ENCODE data around the gene MEI1. TPM values are rescaled to one million over a fixed set of nuclear protein-coding genes. Genes with fewer than 3 reads are reported as not detected.

The MEI1 gene
- total RNA-seq, 1 donor, result 0.36 TPM

GRCh38 chr22:41654322-41654721 is 45.0 kb upstream of the MEI1 start:
- H3K27me3 ChIP-seq (ENCODE audit: insufficient read depth, low read length), result no peaks in the 10 kb centered on the region
- DNase-seq (ENCODE audit: insufficient read length, low spot score, missing footprints), result no peak
- H3K4me2 ChIP-seq (ENCODE audit: insufficient read depth, low read length), result no peak overlapping the region
- TF ChIP-seq, protein P1, sequence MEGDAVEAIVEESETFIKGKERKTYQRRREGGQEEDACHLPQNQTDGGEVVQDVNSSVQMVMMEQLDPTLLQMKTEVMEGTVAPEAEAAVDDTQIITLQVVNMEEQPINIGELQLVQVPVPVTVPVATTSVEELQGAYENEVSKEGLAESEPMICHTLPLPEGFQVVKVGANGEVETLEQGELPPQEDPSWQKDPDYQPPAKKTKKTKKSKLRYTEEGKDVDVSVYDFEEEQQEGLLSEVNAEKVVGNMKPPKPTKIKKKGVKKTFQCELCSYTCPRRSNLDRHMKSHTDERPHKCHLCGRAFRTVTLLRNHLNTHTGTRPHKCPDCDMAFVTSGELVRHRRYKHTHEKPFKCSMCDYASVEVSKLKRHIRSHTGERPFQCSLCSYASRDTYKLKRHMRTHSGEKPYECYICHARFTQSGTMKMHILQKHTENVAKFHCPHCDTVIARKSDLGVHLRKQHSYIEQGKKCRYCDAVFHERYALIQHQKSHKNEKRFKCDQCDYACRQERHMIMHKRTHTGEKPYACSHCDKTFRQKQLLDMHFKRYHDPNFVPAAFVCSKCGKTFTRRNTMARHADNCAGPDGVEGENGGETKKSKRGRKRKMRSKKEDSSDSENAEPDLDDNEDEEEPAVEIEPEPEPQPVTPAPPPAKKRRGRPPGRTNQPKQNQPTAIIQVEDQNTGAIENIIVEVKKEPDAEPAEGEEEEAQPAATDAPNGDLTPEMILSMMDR (IDR thresholded peaks at IDR 0.05; ENCODE audit: extremely low read depth, low read depth, low read length), result no peak
- no peaks in the 10 kb centered on the region for H3K4me1 ChIP-seq (ENCODE audit: insufficient read depth, low read length)
- H4K20me1 ChIP-seq (ENCODE audit: insufficient read depth, low read length), result peaks cover 5% of the 10 kb centered on the region
- H3K79me2 ChIP-seq (ENCODE audit: insufficient read depth, low read length), result peaks cover 25% of the 10 kb centered on the region
- H3K4me3 ChIP-seq (ENCODE audit: insufficient read depth, low read length), result no peak overlapping the region
- no peak overlapping the region for H2AFZ ChIP-seq (ENCODE audit: low read length)
- peaks cover 87% of the 10 kb centered on the region for H3K36me3 ChIP-seq (ENCODE audit: insufficient read depth, low read length)
- H3K9me3 ChIP-seq (ENCODE audit: low read depth, low read length), result no peaks in the 10 kb centered on the region
- H3K27ac ChIP-seq (ENCODE audit: low read depth, low read length), result no peak overlapping the region

DNA sequence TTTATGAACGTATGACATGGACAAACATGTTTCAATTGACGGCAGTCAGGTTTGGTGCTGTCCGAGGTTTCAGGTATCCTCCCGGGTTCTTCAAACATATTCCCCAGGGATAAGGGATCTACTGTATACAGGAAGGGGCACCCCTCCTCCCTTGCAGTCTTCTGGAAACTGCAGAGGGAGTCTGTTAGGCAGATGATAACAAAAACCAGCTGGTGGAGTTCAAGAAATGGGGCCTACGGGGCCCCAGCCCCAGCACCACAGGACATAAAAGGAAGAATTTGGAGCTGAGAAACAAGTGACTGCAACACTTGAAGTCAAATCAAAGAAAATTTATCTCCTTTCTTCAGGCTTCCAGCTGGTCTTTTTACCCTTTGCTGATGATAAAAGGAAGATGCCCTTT is 42.7 kb upstream of the MEI1 start:
- H3K4me2 ChIP-seq (ENCODE audit: insufficient read depth, low read length), result no peak overlapping the region
- no peaks in the 10 kb centered on the region for H3K9me3 ChIP-seq (ENCODE audit: low read depth, low read length)
- H3K27ac ChIP-seq (ENCODE audit: low read depth, low read length), result no peak overlapping the region
- H3K36me3 ChIP-seq (ENCODE audit: insufficient read depth, low read length), result peaks cover 89% of the 10 kb centered on the region
- no peak overlapping the region for H3K4me3 ChIP-seq (ENCODE audit: insufficient read depth, low read length)
- no peaks in the 10 kb centered on the region for H3K27me3 ChIP-seq (ENCODE audit: insufficient read depth, low read length)
- TF ChIP-seq, protein P1 (IDR thresholded peaks at IDR 0.05; ENCODE audit: extremely low read depth, low read depth, low read length), result no peak
- no peaks in the 10 kb centered on the region for H3K4me1 ChIP-seq (ENCODE audit: insufficient read depth, low read length)
- peaks cover 5% of the 10 kb centered on the region for H4K20me1 ChIP-seq (ENCODE audit: insufficient read depth, low read length)
- H3K79me2 ChIP-seq (ENCODE audit: insufficient read depth, low read length), result peaks cover 20% of the 10 kb centered on the region
- peak; percentile 41 for DNase-seq (ENCODE audit: insufficient read length, low spot score, missing footprints)
- H2AFZ ChIP-seq (ENCODE audit: low read length), result no peak overlapping the region

DNA sequence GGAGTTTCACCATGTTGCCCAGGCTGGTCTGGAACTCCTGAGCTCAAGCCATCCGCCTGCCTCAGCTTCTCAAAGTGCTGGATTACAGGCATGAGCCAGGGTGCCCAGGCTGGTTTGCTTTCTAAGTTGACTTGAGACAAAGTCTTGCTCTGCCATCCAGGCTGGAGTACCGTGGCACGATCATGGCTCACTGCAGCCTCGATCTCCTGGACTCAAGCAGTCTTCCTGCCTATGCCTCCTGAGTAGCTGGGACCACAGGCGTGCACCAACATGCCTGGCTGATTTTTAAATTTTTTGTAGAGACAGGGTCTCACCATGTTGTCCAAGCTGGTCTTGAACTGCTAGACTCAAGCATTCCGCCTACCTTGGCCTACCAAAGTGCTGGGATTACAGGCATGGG is 41.6 kb upstream of the MEI1 start:
- Histone ChIP-seq H3K4me3 (ENCODE audit: insufficient read depth, low read length) (no peak overlapping the region), H3K27ac (ENCODE audit: low read depth, low read length) (no peak overlapping the region), H3K36me3 (ENCODE audit: insufficient read depth, low read length) (peaks cover 89% of the 10 kb centered on the region), H3K4me1 (ENCODE audit: insufficient read depth, low read length) (no peaks in the 10 kb centered on the region), H3K9me3 (ENCODE audit: low read depth, low read length) (no peaks in the 10 kb centered on the region), H3K4me2 (ENCODE audit: insufficient read depth, low read length) (no peak overlapping the region), H4K20me1 (ENCODE audit: insufficient read depth, low read length) (peaks cover 5% of the 10 kb centered on the region), H3K27me3 (ENCODE audit: insufficient read depth, low read length) (no peaks in the 10 kb centered on the region), H2AFZ (ENCODE audit: low read length) (no peak overlapping the region), H3K79me2 (ENCODE audit: insufficient read depth, low read length) (peaks cover 20% of the 10 kb centered on the region)
- TF ChIP-seq, protein P1 (IDR thresholded peaks at IDR 0.05; ENCODE audit: extremely low read depth, low read depth, low read length), result no peak
- no peak for DNase-seq (ENCODE audit: insufficient read length, low spot score, missing footprints)

- Histone ChIP-seq H3K4me3 (ENCODE audit: insufficient read depth, low read length) (no peak overlapping the region), H3K27me3 (ENCODE audit: insufficient read depth, low read length) (no peaks in the 10 kb centered on the region), H3K79me2 (ENCODE audit: insufficient read depth, low read length) (peaks cover 16% of the 10 kb centered on the region), H2AFZ (ENCODE audit: low read length) (no peak overlapping the region), H3K36me3 (ENCODE audit: insufficient read depth, low read length) (peaks cover 88% of the 10 kb centered on the region), H3K9me3 (ENCODE audit: low read depth, low read length) (no peaks in the 10 kb centered on the region), H3K4me1 (ENCODE audit: insufficient read depth, low read length) (no peaks in the 10 kb centered on the region), H3K27ac (ENCODE audit: low read depth, low read length) (no peak overlapping the region), H3K4me2 (ENCODE audit: insufficient read depth, low read length) (no peak overlapping the region), H4K20me1 (ENCODE audit: insufficient read depth, low read length) (peaks cover 5% of the 10 kb centered on the region)
- TF ChIP-seq, protein P1 (IDR thresholded peaks at IDR 0.05; ENCODE audit: extremely low read depth, low read depth, low read length), result no peak
- DNase-seq (ENCODE audit: insufficient read length, low spot score, missing footprints), result no peak
Measured at GRCh38 chr22:41658869-41659268, 40.4 kb upstream of the MEI1 start.

All from osteoblast (primary cell).